ENCODE measurements around the gene PKP3. TPM values are rescaled to one million over a fixed set of nuclear protein-coding genes. Genes with fewer than 3 reads are reported as not detected.
A peak's percentile ranks its signal among the peaks of the same experiment; 100 is the strongest.

The PKP3 gene
- total RNA-seq, 6 donors from 2014 or later: 33.4 to 86.3 (median 55.2) TPM

DNA sequence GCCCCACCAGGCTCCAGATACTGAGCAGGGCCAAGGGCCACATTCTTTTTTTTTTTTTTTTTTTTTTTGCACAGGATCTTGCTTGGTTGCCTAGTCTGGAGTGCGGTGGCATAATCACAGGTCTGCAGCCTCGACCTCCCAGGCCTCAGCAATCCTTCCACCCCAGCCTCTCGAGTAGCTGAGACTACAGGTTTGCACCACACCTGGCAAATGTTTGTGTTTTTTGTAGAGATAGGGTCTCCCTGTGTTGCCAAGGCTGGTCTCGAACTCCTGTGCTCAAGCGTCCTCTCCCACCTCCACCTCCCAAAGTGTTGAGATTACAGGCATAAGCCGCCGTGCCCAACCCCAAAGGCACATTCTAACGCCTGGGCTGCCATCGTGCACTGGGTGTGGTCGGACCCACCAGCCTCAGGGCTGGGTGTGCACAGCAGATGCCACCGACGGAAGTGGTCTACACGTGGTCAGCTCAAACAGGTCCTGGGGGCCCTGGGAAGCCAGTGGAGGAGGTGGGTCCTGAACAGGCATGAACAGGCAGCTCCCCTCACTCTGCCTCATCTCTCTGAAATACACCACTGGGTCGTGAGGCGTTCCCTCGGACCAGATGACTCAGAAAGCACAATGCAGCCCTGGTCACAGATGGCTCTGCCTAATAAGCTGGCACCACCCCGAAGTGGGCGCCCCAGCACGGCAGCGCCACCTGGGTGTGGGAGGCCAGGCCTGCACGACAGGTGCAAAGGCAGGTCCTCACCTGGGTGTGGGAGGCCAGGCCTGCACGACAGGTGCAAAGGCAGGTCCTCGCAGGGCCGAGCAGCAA lies 29.9 kb upstream of the PKP3 start:
- Histone ChIP-seq H3K36me3 (no peaks in the 10 kb centered on the region), H3K4me3 (no peak overlapping the region), H3K27ac (no peak overlapping the region), H3K9me3 (peaks cover 0 to 5% (median 0%) of the 10 kb centered on the region in 4 donors), H3K4me1 (peaks cover 8 to 15% (median 9%) of the 10 kb centered on the region in 4 donors), H3K27me3 (peaks cover 0 to 20% (median 11%) of the 10 kb centered on the region in 4 donors)
- TF ChIP-seq CTCF (IDR thresholded peaks at IDR 0.05): peak; percentile 31 to 63 (median 54)
- no peak for TF ChIP-seq POLR2A (IDR thresholded peaks at IDR 0.05)
- DNase-seq (peak; percentile 42 to 91), ATAC-seq (ENCODE audit: low FRiP score in 2 of 2) (peak; percentile 48 to 84)
- WGBS, 2 donors: 70 to 74% methylated on average over 19 to 21 of the region's 24 CpGs

DNA sequence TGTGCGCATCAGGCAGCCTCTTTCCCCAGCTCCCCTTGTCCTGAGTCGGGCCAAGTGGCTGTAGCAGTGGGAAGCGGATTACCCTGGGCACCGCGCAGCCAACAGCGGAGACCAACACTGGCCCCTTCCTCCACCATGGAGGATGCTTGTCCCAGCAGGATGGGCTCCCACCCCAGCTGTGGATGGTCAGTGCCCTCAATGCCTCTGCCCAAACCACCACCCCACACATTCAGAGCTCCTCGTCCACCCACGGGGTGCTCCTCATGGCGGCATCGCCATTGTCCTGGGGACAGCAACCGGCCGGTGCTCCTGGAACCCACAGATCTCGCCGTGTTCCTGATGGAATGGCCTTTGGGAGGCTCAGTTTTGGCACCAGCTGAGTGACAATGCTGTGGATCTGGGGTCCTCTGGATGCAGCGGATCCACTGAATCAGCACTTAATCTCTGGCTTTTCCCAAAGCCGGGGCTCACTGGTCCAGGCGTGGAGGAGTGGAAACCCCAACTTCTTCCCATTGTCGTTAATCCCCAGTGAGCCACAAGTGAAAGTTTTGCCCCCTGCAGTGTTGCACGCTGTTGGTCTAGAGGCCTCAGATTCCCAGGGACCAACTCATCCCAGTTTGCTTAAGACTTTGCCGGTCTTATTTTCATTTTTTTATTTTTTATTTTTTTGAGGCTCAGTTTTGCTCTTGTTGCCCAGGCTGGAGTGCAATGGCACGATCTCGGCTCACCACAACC lies 28.9 kb upstream of the PKP3 start:
- Histone ChIP-seq H3K4me3 (no peak overlapping the region), H3K27me3 (peaks cover 0 to 23% (median 11%) of the 10 kb centered on the region in 4 donors), H3K9me3 (peaks cover 0 to 5% (median 0%) of the 10 kb centered on the region in 4 donors), H3K27ac (no peak overlapping the region), H3K4me1 (peaks cover 8 to 18% (median 9%) of the 10 kb centered on the region in 4 donors), H3K36me3 (no peaks in the 10 kb centered on the region)
- ATAC-seq (ENCODE audit: low FRiP score in 2 of 2) (no peak), DNase-seq (peak in 1 of 2 donors; percentile 67)
- 87 to 89% methylated on average over 11 to 22 of the region's 22 CpGs for WGBS, 2 donors
- TF ChIP-seq EP300 (IDR thresholded peaks at IDR 0.05) (no peak), POLR2A (IDR thresholded peaks at IDR 0.05) (no peak)

DNA sequence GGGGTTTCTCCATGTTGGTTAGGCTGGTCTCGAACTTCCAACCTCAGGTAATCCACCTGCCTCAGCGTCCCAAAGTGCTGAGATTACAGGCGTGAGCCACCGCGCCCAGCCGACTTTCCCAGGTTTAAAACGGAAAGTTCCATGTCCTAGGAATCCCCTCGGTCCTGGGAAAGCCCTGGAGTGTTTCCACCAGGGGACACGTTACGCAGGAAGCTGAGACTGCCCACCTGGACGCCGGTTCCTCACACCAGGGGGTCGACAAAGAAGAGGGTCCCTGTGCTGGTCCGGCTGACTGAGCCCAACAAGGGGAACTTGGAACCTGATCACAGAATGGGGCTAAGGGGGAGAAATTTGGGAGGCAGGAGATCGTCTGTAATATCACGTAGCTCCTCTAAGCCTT lies 28.2 kb upstream of the PKP3 start:
- no peak for TF ChIP-seq EP300 (IDR thresholded peaks at IDR 0.05)
- no peak for TF ChIP-seq POLR2AphosphoS5 (IDR thresholded peaks at IDR 0.05)
- TF ChIP-seq CTCF (IDR thresholded peaks at IDR 0.05): no peak
- TF ChIP-seq POLR2A (IDR thresholded peaks at IDR 0.05): no peak
- Histone ChIP-seq H3K27ac (no peak overlapping the region), H3K4me3 (no peak overlapping the region), H3K9me3 (peaks cover 0 to 5% (median 0%) of the 10 kb centered on the region in 4 donors), H3K4me1 (peaks cover 8 to 18% (median 9%) of the 10 kb centered on the region in 4 donors), H3K36me3 (no peaks in the 10 kb centered on the region), H3K27me3 (peaks cover 0 to 30% (median 13%) of the 10 kb centered on the region in 4 donors)
- ATAC-seq (ENCODE audit: low FRiP score in 2 of 2): no peak
- no peak for DNase-seq
- WGBS, 2 donors: 76 to 79% methylated on average over 15 to 16 of the region's 16 CpGs

DNA sequence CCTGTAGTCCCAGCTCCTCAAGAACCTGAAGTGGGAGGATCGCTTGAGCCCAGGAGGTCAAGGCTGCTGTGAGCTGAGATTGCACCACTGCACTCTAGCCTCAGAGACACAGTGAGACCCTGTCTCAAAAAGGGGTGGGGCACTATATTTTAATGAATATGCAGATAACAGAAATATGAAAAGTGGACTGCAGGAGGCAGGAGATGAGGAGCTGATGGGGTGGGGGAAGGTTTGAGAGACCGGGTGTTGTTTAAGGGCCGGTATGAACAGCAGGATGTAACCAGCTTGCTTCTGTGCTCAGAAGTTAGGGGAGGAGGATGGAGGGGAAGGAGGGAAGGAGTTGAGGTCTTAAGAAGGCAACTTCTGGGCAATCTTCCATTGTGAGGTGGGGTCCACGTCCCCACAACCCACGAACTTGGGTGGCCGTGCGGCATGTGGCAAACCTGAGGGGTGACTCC lies 26.0 kb upstream of the PKP3 start:
- TF ChIP-seq POLR2A (IDR thresholded peaks at IDR 0.05): no peak
- TF ChIP-seq POLR2AphosphoS5 (IDR thresholded peaks at IDR 0.05): no peak
- no peak for TF ChIP-seq CTCF (IDR thresholded peaks at IDR 0.05)
- no peak for TF ChIP-seq EP300 (IDR thresholded peaks at IDR 0.05)
- Histone ChIP-seq H3K27me3 (peaks cover 0 to 30% (median 13%) of the 10 kb centered on the region in 4 donors), H3K36me3 (no peaks in the 10 kb centered on the region), H3K4me3 (no peak overlapping the region), H3K9me3 (no peaks in the 10 kb centered on the region), H3K27ac (no peak overlapping the region), H3K4me1 (peaks cover 8 to 18% (median 9%) of the 10 kb centered on the region in 4 donors)
- no peak for DNase-seq
- 28 to 29% methylated on average over 7 of the region's 7 CpGs for WGBS, 2 donors
- ATAC-seq (ENCODE audit: low FRiP score in 2 of 2): no peak

All from upper lobe of left lung (tissue), 6 donors.